Myocyte (in vitro differentiated cells): ENCODE measurements around the gene CXCL13. TPM values are rescaled to one million over a fixed set of nuclear protein-coding genes. Genes with fewer than 3 reads are reported as not detected.
"Not testable (repeated sequence)": the region's sequence is repeated elsewhere in the genome, so short reads cannot be mapped to it uniquely, and the experiment has no call there.

Experiments
- DNase-seq: peaks from one replicate; pipeline ENCODE4 v3.0.0-alpha.2; 2012; ENCODE audit warnings: low read depth
- total RNA-seq: library from RNA; depleted of rRNA; stranded (reverse); fragments of >200 nt; gene quantifications from 2 replicates; pipeline ENCODE4 v1.2.3, GENCODE V29; 2014

CXCL13 gene
- total RNA-seq, 1 donor from 2014 or later: 0.35 TPM

- DNase-seq: not testable (repeated sequence)
Measured at GRCh38 chr4:77660318-77660717, 54.7 kb downstream of the CXCL13 start.

Other genes starting within 250 kb of the CXCL13 start
- gene CNOT6L, start 213.5 kb downstream of the CXCL13 start, total RNA-seq: 18.5 and 31.7 TPM in 2 replicates